Activated CD4-positive, CD25-positive, alpha-beta regulatory T cell (primary cell): ENCODE results near the gene KIF18A.

Source experiments
- DNase-seq, 4 experiments: peaks; one replicate each; lab custom pipeline; 2025; lab: John Stamatoyannopoulos, UW

The KIF18A gene

DNA sequence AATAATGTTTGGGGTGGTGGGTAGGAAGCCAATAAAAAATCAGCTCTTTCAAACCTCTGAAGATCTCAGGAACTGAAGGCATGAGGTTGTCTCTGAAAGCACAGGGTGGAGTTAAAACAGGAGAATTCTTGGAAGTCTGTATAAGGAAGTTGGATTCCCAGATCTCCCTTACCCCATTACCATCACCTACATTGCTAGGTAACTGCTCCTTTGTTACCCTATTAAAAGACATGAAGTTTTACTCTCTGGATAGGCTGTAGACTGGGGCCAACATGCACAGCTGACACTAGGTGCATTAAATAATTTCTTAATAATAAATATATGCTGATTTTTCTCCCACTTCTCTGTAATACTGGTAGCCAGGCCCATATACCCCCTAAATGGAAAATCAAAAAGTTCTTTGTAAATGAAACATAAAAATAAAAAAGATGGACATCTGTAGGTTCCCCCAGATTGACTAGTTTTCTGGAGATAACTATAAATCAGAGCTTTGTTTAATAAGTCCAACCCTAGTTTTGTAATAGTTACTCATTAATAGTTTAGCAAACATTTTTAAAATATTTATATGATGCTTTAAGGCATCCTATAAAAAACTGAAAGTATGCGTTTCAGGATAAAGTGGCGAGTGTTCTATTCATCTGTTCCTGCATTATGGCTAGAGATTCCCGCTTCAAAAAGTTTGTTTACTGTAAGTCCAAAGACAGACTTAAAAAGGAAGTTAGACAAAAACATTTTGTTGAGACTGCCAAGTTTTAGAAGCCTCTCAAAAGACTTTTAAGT, 63.8 kb downstream of the KIF18A start:
- DNase-seq: no peak

DNA sequence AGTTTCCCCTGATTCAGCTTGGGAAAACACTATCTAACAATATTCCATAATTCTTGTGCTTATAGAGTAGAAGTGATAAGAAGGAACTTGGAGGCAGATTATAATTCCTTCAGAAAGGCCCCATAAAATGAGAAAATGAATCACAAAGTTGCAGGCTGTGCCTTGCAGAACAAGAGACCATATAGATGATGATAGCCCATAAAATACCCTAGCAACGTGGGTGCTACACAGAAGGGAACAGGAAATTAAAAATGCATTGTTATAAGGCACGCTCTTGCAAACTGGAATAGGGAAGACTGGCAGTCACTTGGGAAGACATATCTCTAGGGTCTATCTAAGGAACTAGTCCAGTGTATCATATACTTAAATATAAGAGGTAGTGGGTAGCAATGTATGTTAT, 67.6 kb downstream of the KIF18A start:
- no peak for DNase-seq

DNA sequence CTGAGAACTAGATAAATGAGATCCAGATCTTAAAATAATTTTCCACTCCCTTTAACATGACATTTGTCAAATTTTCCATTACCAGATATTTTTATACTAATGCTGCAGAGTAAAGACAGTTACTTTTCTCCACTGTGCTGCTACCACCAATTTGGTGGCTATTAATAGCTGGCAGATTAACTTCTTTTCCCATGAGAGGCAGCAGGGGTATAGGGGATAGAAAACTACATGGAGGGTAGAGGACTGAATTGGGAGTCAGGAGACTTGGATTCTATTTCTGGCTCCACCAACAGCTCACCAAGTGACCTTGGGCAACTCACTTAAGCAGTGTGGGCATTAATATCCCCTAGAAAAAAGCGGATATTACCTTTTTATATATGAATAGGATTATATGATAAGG, 69.2 kb downstream of the KIF18A start:
- DNase-seq: no peak

DNA sequence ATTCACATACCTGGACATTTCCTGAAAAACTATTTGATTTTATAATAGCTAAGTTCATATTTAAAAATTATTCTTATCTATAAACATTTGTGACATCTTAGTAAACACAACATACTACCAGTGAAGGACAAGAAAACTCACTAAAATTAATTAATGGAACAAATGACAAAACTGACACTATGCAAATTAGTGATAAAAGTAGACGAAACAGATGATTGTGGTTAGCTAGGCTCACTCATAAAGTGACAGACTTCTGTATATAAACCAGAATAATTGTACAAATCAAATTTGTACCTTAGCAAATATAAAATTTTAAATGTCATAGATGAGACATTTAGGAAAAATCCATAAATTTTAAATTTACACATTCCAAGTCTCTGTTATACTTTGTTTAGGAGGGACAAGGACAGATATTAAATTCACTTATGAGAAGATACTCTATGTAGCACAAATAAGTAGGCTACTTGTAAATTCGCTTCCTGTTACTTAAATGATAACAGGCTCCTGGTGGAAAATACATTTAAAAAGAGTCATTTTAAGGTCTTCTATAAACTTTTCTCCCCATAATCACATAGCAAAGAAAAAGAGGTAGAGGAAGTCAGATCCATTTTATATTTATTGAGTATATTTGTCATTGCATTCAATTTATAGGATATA, 81.2 kb downstream of the KIF18A start:
- no peak for DNase-seq

DNA sequence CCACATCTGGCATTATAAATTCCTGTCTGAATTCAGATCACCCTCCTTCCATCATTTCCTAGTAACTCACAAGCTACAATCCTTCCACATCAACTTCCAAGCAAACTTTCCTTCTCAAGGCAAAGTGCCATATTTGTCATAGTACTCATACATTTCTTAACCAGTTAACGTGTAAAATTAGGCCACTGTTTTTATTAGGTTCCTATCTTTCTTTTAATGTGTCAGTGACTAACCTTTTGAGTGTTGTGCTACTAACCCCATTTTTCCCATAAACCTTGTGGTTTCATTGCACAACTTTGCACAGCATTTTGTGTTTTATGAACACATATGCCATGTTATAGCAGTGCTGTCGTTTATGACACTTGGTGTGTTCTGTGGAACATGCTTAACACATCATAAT, 90.1 kb downstream of the KIF18A start:
- no peak for DNase-seq

DNA sequence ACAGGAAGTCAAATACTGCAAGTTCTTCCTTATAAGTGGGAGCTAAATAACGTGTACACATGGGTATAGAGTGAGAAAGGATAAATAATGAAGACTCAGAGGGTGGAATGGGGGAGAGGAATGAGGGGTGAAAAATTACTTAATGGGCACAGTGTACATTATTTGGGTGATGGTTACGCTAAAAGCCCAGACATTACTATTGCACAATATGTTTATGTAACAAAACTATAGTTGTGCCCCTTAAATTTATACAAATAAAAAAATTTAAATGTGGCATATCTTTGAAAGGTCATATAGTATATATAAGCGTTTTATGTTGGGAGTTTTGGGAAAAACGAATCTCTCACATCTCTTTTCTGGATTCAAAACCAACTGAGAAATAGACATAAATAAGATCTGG, 96.1 kb downstream of the KIF18A start:
- no peak for DNase-seq

DNA sequence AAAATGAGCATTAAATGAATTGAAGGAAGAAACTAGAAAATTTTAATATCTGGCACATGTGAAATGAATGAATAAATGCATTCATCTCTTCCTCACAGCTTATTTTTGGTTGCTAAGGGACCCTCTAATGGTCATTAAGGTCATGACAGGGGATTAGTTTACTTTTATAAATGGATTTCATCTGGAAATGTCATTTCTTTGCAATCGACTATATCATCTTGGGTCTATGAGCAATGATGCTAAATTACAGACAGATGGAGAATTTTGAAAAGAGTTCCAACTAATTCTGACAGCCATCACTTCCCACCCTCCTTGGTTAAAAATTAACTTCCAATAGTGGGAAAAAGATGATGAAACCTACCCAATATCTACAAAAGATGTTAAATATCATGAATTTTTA, 98.0 kb downstream of the KIF18A start:
- DNase-seq: no peak

DNA sequence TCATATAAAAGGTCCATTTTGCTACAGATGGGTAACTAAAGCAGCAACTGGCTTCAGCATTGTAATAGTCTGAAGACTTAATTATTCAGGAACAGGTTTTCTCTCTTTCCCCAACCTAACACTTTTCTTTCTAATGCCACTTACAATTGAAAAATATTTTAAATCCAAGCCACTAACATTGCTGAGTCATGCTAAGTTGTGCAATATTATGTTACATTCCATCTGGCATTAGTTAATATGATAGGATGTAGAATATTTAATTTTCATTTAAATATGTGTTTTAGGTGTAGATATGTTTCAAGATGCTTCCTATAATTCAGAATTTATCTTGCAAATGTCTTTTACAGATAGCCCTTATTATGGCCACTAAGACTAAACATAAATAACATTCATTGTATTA, 98.6 kb downstream of the KIF18A start:
- DNase-seq: no peak

DNA sequence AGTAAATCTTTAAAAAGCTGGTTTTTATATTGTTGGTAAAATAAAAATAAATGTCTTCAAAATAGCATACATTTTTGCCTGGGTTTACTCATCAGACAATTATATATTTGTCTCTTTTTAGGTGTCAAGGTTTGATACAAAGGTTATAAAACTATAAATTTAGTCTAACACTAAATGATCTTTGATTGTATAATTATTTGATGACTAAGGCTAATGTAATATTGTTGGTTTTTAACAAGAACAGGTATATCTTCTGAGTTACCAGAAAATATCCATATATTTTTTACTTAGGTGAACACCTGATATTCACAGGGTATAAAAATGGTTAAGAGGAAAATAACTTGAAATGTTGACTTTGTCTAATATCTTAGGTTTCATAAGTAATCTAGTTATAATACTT, 104.3 kb downstream of the KIF18A start:
- DNase-seq: no peak

DNA sequence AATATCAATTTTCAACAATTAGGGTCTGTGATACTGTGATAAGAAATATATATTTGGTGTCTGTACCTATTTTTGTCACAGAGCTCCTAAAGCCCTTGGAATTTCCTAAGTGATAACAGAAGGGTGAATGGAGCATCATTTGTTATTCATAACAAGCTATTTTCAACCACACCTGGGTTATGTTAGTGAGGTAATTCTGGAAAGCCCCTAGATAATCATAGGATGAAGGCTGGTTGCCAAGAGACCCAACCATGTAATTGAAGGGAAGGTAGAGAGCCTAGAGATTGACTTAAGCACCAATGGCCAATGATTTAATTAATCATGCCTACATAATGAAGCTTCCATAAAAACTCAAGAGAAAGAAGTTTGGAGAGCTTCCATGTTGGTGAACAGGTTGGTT, 109.4 kb downstream of the KIF18A start:
- no peak for DNase-seq

DNA sequence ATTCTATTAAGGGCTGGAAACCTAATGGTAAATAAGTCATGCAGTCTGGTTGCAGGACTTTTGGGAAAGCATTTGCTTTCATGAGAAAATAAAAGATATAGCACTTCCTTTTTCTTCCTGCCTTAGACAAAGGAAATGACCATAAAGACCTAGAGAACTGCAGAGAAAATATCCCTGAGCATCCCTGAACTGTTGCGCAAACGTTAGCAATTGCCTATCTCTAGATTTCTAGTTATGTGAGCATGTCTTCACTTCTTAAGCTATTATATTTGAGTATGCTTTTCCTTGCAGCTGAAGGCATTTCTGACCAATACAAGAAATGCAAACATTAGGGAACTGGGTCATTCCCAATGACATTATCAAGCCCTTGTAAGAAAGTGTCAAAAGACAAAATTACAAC, 110.6 kb downstream of the KIF18A start:
- no peak for DNase-seq

DNA sequence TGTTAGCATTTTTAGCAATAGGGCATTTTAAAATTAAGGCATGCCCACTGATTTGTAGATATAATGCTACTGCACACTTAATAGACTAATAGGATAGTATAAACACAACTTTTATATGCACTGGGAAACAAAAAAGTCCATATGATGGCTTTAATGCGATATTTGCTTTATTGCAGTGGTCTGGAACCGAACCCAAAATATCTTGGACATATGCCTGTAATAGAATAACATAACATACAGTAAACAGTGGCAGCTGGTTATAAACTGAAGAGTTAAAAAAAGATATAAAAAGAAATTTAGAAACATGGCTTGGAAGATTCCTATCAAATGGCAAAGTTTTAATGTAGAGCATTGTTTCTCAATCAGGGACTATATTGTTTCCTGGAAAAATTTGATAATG, 111.9 kb downstream of the KIF18A start:
- no peak for DNase-seq

DNA sequence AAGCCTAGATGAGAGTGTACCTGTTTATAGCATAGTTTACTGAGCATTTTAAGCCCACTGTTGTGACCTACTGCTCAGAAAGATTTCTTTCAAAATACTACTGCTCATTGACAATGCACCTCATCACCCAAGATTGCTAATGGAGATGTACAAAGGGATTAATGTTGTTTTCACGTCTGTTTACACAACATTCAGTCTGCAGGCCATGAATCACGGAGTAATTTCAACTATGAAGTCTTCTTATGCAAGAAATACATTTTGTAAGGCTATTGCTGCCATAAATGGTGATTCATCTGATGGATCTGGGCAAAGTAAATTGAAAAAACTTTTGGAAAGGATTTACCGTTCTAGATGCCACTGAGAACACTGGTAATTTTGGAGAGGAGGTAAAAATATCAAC, 112.9 kb downstream of the KIF18A start:
- DNase-seq: no peak

DNA sequence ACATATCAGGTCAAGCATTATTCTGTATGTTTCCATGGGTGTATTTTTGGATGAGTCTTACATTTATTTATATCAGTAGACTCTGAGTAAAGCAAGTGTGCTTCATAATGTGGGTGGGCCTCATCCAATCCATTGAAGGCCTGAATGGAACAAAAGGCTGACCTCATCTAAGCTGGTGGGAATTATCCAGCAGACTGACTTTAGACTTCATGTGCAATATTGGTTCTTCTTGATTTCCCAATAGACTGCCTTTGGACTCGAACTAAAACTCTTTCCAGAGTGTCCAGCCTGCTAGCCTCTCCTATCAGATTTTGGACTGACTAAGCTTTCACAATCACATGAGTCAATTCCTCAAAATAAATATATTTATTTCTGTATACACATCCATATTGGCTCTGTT, 116.2 kb downstream of the KIF18A start:
- no peak for DNase-seq

DNA sequence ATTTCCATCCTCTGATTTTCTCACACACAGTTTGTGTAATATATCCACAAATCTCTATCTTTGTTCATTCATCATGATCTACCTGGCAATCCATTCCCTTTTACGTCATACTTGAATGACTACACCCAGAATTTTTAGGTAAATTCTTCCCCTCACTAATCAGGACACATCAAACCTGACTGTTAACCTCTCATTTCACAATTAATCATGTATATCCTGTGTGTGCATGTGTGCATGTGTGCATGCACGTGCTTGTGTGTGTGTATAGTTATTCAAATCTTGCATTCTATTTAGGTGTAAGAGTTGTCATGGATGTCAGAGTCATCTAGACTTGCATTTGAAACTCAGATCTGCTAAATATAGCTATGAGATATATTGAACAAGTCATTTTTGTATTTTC, 130.4 kb downstream of the KIF18A start:
- no peak for DNase-seq

DNA sequence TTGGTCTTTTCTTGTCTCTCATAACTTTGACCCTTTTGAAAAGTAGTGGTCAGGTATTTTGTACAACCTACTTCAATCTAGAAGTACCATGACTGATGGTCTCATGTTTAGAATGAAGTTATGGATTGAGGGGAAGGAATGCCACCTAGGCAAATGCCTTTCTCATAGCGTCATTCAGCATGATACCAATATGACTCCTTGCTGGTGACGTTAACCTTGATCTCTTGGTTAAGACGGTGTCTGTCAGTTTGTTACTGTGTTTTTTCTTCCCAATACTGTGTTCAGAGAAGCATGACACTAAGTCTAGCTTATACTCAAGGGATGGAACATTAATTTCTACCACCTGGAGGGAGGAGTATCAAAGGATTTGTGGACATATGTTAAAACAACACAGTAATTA, 130.9 kb downstream of the KIF18A start:
- DNase-seq: no peak

DNA sequence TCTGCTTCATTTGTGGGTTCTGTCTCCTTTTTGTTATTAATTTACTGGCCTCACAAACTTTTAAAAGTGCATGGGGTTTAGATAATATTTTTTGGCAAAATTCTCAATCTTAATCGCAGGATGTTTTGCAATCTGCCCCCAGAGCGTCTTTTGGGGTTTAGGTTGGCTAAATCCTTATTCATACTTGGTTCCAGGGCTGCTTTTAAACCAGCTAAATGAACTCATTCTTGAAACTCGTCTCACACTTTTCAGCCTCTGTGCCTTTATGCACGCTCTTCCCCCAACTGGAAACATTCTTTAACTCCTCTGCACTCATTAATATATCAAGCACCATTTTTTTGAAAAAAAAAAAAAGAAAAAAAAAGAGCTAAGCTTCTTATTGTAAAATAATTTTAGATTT, 131.7 kb downstream of the KIF18A start:
- DNase-seq: no peak

DNA sequence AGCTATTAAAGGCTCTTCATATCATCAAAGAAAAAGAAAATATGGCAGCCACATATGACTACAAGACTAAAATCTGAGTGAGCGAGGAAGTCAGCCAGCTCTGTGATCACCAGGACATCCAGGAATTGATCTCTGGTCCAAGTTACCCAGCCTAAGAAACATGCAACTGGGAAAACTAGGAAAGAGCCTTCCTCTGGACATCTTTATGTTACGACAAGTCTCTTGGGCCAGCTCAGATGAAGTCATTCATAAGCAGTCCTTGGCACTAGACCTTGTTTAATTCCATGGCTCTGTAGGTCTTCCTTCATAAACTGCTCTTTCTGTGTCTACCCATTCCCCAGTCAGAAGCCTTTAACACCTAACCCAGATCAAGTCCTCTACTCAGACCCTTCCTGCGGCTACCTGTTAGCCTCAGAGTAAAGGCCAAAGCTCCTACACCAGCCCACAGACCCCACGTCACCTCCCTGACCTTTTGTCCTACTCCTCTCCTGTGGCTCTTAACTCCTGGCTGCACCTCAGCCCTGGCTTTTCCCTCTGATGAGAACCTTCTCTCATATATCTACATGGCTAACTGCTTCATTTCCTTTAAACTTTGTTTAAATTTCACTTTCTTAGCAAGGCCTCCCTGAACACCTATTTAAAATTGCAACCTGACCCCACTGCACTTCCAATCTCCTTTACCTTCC, 134.0 kb downstream of the KIF18A start:
- DNase-seq: no peak

DNA sequence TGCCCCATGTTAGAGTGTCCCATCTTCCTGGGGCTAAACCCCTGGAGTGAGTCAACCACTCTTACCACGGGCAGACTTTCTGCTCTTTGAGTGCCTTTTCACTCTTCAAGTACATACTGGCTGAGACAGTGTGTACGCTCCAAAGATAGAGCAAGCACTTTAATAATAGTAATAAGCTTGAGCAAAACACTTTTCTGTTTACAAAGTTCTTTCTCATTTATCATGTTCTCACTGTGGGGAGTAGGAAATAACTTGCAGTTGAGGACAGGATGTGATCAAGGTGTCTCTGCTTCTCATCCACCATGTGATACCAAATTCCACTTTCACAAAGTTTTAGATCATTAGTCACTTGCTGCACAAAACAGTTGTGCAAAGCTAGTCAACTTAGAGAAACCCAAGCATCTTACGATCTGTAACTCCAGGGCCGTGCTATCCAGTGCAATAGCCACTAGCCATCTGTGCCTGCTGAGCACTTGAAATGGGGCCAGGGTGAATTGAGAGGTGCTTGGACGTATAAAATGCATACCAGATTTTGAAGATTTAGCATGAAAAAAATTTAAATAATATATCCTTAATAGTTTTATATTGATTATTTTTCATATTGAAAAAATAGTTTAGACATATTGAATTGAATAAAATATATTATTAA, 135.3 kb downstream of the KIF18A start:
- no peak for DNase-seq

DNA sequence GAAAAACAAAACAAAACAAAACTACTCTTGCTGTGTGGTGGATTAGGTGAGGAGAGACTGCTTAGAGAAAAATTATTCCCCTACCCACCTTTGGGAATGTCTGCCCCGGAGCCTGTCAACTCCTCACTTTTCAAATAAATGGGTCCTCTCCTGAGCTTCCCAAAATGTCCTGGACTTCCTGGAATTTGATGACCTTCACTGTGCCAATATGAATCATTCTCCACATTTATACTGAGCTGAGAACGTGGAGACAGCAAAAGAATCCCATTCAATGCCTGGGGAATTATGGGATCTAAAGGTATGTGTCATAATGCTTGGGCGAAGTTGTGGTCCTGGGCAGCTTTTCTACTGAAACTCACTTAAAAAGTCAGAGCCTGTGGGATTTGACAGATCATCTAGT, 136.8 kb downstream of the KIF18A start:
- DNase-seq: no peak
